Measurements from ENCODE around the gene TLR7.

The TLR7 gene
- long read RNA-seq: 0 reads

DNA sequence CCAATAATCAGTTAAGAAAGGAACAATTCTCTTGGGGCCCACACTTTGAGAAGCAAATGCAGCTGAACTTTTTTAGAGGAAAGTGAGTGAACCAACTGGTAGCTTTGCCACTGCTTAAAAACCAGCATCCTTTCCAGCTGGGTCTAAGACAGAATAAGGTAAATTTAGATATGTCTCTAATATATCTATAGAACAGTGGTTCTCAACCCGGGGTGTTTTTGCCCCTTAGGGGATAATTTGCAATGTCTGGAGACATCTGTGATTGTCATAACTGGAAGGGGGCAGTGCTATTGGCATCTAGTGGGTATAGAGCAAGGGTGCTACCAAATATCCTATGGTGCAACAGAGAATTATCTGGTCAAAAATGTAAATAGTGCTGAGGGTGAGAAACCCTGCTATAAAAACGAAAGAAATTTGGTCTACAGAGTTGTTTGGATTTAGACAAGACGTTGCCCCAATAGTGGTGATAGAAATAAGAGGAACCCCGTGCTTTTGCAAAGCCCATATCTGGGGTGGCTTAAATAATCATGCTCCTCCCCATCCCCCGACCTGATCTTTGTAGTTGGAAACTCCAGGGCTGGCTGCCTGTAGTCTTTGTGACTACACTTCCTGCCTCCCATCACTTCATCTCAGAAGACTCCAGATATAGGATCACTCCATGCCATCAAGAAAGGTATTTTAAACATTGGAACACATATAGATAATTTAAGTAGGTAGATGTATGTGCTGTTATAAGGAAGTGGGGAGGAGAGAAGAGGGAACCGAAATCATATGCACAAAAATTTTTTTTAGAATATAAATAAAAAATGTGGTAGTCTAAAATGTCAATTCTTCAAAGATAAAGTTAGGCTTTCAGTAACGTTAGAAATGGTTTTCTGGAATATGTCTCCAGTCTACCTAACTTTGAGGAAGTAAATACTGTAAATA lies at the start of gene TLR7:
Gene TLR7, plus strand, starts transcription at position 622 of the 927 bp plus-strand sequence. CDS start 507 bp downstream, outside the sequence.
- DNase-seq (ENCODE audit: low read depth in 1 of 2, low spot score in 1 of 2): no peak
- no peak within 1 kb of the TSS for H3K27ac ChIP-seq (replicated peaks)
- TF ChIP-seq SPI1 (IDR thresholded peaks at IDR 0.05; ENCODE audit: borderline replicate concordance, low read depth) (no peak), POLR2AphosphoS5 (IDR thresholded peaks at IDR 0.05; ENCODE audit: low read depth) (no peak), CTCF (IDR thresholded peaks at IDR 0.05; ENCODE audit: insufficient read depth, low read length) (no peak), REST (IDR thresholded peaks at IDR 0.05; ENCODE audit: insufficient replicate concordance, low read depth) (no peak)
- H3K4me3 ChIP-seq (replicated peaks; ENCODE audit: insufficient read depth, low read length): no peak within 1 kb of the TSS
- H3K27me3 ChIP-seq (ENCODE audit: insufficient read depth, poor library complexity, severe bottlenecking): no peaks in the 10 kb centered on the region

- Histone ChIP-seq H3K27me3 (ENCODE audit: insufficient read depth, poor library complexity, severe bottlenecking) (no peaks in the 10 kb centered on the region), H3K27ac (replicated peaks) (no peak overlapping the region), H3K4me3 (replicated peaks; ENCODE audit: insufficient read depth, low read length) (no peak overlapping the region)
- TF ChIP-seq POLR2AphosphoS5 (IDR thresholded peaks at IDR 0.05; ENCODE audit: low read depth) (no peak), CTCF (IDR thresholded peaks at IDR 0.05; ENCODE audit: insufficient read depth, low read length) (no peak), REST (IDR thresholded peaks at IDR 0.05; ENCODE audit: insufficient replicate concordance, low read depth) (no peak), SPI1 (IDR thresholded peaks at IDR 0.05; ENCODE audit: borderline replicate concordance, low read depth) (no peak), GABPA (IDR thresholded peaks at IDR 0.05; ENCODE audit: low read depth) (no peak)
- DNase-seq (ENCODE audit: low read depth in 1 of 2, low spot score in 1 of 2): no peak
These were observed 49.3 kb upstream of the TLR7 start for GRCh38 chrX:12817528-12817927.

DNA sequence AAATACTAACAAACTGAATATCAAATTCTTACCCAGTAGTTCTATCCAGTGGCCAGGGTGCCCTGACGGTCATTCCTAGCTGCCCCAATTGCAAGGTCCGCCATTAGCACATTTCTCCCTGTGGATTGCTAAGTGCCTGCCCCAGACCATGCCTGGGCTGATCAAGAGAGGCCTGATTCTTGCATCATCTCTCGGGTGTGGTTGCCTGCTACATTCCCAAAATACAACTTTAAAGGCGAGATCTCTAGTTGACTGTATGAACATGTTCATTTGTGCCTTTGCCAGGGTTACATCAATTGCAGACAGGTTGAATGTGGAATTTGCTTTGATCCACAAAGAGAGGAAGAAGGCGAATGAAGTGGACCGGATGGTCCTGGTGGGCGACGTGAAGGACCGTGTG lies 47.6 kb upstream of the TLR7 start:
- H3K27me3 ChIP-seq (ENCODE audit: insufficient read depth, poor library complexity, severe bottlenecking): no peaks in the 10 kb centered on the region
- no peak for DNase-seq (ENCODE audit: low read depth in 1 of 2, low spot score in 1 of 2)
- no peak overlapping the region for H3K4me3 ChIP-seq (replicated peaks; ENCODE audit: insufficient read depth, low read length)
- no peak overlapping the region for H3K27ac ChIP-seq (replicated peaks)
- TF ChIP-seq CTCF (IDR thresholded peaks at IDR 0.05; ENCODE audit: insufficient read depth, low read length): no peak
- no peak for TF ChIP-seq GABPA (IDR thresholded peaks at IDR 0.05; ENCODE audit: low read depth)

Data from HL-60 (cell line).